GM12892 (cell line): ENCODE data around the gene OXER1.

ENCODE experiments used
- DNase-seq: peaks from one replicate; pipeline ENCODE4 v3.0.0; 2011; ENCODE audit not compliant: insufficient read length
- FAIRE-seq: peaks from 2 replicates; lab custom pipeline; 2011; peaks lifted over from hg19 to GRCh38; lab: Jason Lieb, UNC
- POLR2A ChIP-seq: IDR thresholded peaks from 2 replicates; pipeline ENCODE4 v1.6.1; 2011; ENCODE audit warnings: low read depth, low read length, control low read depth
- POLR2AphosphoS5 ChIP-seq: IDR thresholded peaks from 2 replicates; pipeline ENCODE4 v1.6.1; 2011; ENCODE audit warnings: low read depth, low read length, control low read depth
- TAF1 ChIP-seq: IDR thresholded peaks from 2 replicates; pipeline ENCODE4 v1.6.1; 2011; ENCODE audit warnings: low read depth, mild to moderate bottlenecking, control low read depth, low read length, borderline replicate concordance

OXER1 gene

GRCh38 chr2:42777883-42778805 lies 14.2 kb upstream of the OXER1 start:
- TF ChIP-seq POLR2A (no peak), TAF1 (no peak), POLR2AphosphoS5 (no peak)
- FAIRE-seq = no peak

GRCh38 chr2:42775810-42776209 lies 11.9 kb upstream of the OXER1 start:
- DNase-seq = no peak
- FAIRE-seq = peak; percentile 57
- no peak for TF ChIP-seq TAF1
- no peak for TF ChIP-seq POLR2A
- TF ChIP-seq POLR2AphosphoS5 = no peak

More at GRCh38 chr2:42777883-42778805, 14.2 kb upstream of the OXER1 start:
- DNase-seq = no peak

- no peak for DNase-seq
- no peak for TF ChIP-seq POLR2A
- no peak for TF ChIP-seq POLR2AphosphoS5
- TF ChIP-seq TAF1 = no peak
- peak; percentile 79 for FAIRE-seq
These were observed 11.3 kb upstream of the OXER1 start for GRCh38 chr2:42775186-42775585.

- no peak for TF ChIP-seq POLR2AphosphoS5
- no peak for TF ChIP-seq TAF1
- no peak for TF ChIP-seq POLR2A
- DNase-seq (no peak), FAIRE-seq (no peak)
These were observed 7.7 kb upstream of the OXER1 start for GRCh38 chr2:42771546-42772153.

- TF ChIP-seq TAF1 = no peak
- no peak for TF ChIP-seq POLR2A
- TF ChIP-seq POLR2AphosphoS5 = no peak
- peak; percentile 61 for DNase-seq
- FAIRE-seq = peak; percentile 76
These were observed 6.6 kb upstream of the OXER1 start for GRCh38 chr2:42770288-42771131.

GRCh38 chr2:42769583-42770287 lies 5.8 kb upstream of the OXER1 start:
- FAIRE-seq = no peak

GRCh38 chr2:42768706-42769256 lies 4.8 kb upstream of the OXER1 start:
- TF ChIP-seq TAF1 = no peak
- TF ChIP-seq POLR2AphosphoS5 = no peak
- TF ChIP-seq POLR2A = no peak
- DNase-seq (no peak), FAIRE-seq (no peak)

More at GRCh38 chr2:42769583-42770287, 5.8 kb upstream of the OXER1 start:
- TF ChIP-seq POLR2A (no peak), POLR2AphosphoS5 (no peak), TAF1 (no peak)
- no peak for DNase-seq

- DNase-seq (no peak), FAIRE-seq (no peak)
- TF ChIP-seq POLR2AphosphoS5 (no peak), POLR2A (no peak), TAF1 (no peak)
These were observed 4.2 kb upstream of the OXER1 start for GRCh38 chr2:42767899-42768705.

- FAIRE-seq = no peak
These were observed 3.4 kb upstream of the OXER1 start for GRCh38 chr2:42767080-42767898.

More at GRCh38 chr2:42767080-42767898, 3.4 kb upstream of the OXER1 start:
- no peak for TF ChIP-seq TAF1
- TF ChIP-seq POLR2AphosphoS5 = 0 out of 2 replicates have a peak, but pooled peaks have one; percentile 8
- no peak for DNase-seq
